Endometrial microvascular endothelial cells (primary cell): ENCODE results near the gene CPEB4. TPM values are rescaled to one million over a fixed set of nuclear protein-coding genes. Genes with fewer than 3 reads are reported as not detected.

Experiments used
- in situ Hi-C: cut with HindIII; loops from 2 replicates; pipeline ENCODE4 v1.10.0; 2017; ENCODE audit warnings: low sequenced_read_pairs, low pct_unique_long_range_greater_than_20kb; ENCODE audit errors: inconsistent ontology term
- total RNA-seq: library from RNA; depleted of rRNA; stranded (reverse); fragments of >200 nt; gene quantifications from one replicate; pipeline ENCODE4 v1.2.3, GENCODE V29; 2015; ENCODE audit errors: inconsistent ontology term

The CPEB4 gene
- total RNA-seq, 1 donor from 2014 or later = 9.4 TPM

DNA sequence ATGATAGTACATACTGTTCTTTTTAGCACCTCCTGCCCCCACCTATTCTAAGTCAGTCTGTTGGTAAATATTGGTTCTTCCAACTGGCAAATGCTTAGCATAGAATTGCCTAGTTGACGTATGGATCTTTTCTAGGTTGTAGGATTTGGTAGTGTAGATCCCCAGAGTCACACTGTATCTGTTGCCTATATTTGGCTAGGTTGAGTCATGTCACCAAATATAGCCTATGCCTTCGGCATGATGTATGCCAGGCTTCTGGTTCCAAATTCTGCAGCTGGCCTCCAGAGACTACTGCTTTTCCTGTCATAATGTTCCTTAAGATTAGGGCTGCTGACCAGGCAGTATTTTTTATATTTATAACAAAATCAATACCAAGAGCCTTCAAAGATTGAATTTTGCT is 38.2 kb downstream of the CPEB4 start:
- in situ Hi-C loops = no loop called here

- in situ Hi-C loops = no loop called here
Observed at GRCh38 chr5:173928871-173929574, 40.9 kb downstream of the CPEB4 start.

GRCh38 chr5:173932695-173933139 is 44.6 kb downstream of the CPEB4 start:
- in situ Hi-C loops = no loop called here

DNA sequence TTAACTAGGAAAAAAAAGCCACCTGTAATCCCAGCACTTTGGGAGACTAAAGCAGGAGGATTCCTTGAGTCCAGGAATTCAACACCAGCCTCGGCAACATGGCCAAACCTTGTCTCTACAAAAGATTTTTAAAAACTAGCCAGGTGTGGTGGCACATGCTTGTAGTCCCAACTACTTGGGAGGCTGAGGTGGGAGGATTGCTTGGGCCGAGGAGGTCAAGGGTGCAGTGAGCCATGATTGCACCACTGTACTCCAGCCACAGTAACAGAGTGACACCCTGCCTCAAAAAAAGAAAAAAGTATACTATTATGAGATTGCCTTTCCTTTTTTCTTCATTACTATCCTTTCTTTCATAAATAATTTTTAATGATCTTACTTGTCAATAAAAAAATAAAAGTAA is 45.8 kb downstream of the CPEB4 start:
- in situ Hi-C loops = no loop called here

- in situ Hi-C loops = no loop called here
Observed at GRCh38 chr5:173935396-173935795, 47.2 kb downstream of the CPEB4 start.

DNA sequence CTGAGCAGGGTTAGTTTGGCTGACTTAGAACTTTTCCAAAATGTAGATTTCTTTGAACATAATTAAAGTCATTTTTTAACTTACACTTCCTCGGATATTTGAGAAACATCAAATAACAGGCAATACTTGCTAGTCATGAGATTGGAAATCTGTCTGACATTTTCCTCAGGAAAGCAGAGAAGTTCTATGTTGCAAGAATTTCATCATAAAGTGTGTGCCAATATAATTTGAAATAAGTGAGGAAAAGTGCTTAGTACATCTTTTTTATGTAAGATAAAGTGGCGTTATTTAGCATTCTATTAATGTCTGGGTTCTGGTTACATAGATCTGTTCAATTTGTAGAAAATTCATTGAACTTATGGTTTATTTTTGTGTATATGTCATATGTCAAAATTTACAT is 52.1 kb downstream of the CPEB4 start:
- in situ Hi-C loops = no loop called here

GRCh38 chr5:173941102-173941501 is 53.0 kb downstream of the CPEB4 start:
- in situ Hi-C loops = no loop called here

GRCh38 chr5:173941758-173942401 is 53.7 kb downstream of the CPEB4 start:
- in situ Hi-C loops = no loop called here

DNA sequence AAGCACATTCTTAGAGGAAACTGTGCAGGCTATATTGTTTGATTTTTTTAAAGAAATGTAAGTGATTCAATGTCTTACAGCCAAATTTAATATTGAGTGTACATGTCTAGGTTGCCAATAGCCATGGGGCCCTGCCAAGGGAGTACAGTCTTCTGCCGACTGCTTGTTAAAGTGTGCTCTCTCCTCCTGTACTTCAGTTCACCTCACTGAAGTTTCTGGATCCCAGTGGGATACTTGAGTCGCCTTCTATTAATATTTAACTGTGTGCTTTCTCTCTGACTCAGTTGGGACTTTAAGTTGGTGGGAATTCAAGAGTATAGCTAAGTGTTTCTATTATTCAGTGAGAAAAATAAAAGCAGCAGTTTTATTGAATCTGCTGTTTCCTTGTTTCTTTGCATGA is 56.4 kb downstream of the CPEB4 start:
- in situ Hi-C loops = no loop called here

GRCh38 chr5:173945160-173945559 is 57.0 kb downstream of the CPEB4 start:
- in situ Hi-C loops = no loop called here

DNA sequence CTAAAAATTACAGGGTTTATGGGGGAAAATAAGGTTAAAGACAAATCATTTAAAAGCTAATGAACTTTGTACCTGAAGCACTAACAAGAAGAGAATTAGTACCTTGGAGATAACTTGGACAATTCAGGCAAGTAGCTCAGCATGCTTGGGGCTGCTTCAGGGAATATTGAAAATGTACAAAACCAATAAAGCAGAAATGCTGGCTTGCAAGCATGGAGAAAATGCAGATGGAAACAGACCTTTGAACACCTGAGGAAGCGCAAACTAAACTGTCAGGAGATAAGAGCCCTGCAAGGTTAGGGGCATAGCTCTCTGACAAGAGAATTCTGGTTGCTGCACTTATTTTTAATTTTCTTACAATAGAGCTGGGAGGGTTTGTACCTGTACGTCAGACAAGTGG is 58.2 kb downstream of the CPEB4 start:
- in situ Hi-C loops = no loop called here

DNA sequence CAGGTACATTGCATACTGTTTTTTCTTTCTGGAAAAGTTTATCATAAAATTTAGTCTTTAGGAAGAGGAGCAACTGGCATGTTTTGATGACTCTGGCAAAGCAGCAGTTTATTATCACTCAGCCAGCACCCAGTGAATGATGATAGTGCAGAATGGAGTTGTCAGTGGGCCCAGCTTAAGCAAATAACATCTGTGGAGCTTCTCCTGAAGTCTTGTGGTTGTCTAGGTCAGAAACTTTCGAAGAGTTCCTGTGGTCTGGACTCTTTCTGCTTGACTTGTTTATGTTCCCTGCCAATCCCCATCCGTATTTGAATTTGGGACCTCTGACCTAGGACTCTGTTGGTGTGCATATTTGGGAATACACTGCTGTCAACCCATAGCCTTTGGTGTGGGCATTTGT is 62.7 kb downstream of the CPEB4 start:
- in situ Hi-C loops = no loop called here

- in situ Hi-C loops = no loop called here
Observed at GRCh38 chr5:173953528-173954090, 65.5 kb downstream of the CPEB4 start.

- in situ Hi-C loops = no loop called here
Observed at GRCh38 chr5:173954671-173955521, 66.7 kb downstream of the CPEB4 start.

GRCh38 chr5:173960986-173961385 is 72.8 kb downstream of the CPEB4 start:
- in situ Hi-C loops = no loop called here

GRCh38 chr5:173961418-173961817 is 73.3 kb downstream of the CPEB4 start:
- in situ Hi-C loops = no loop called here

GRCh38 chr5:173962436-173962972 is 74.4 kb downstream of the CPEB4 start:
- in situ Hi-C loops = no loop called here

GRCh38 chr5:173963182-173963838 is 75.2 kb downstream of the CPEB4 start:
- in situ Hi-C loops = no loop called here
